SK-N-MC (cell line): ENCODE data around the gene CELSR2.

Experiments
- EZH2 ChIP-seq: fragments of 200-600 bp; sonication (generic); IDR thresholded peaks from one replicate; pipeline ENCODE4 v1.6.1; 2017; ENCODE audit warnings: antibody characterized with exemption
- FOXP2 ChIP-seq: optimal IDR thresholded peaks from 2 replicates; pipeline ENCODE3; 2011; ENCODE audit warnings: mild to moderate bottlenecking, moderate library complexity; ENCODE audit not compliant: insufficient read depth; ENCODE audit errors: extremely low read length, control extremely low read depth

- TF ChIP-seq EZH2 (no peak), FOXP2 (no peak)
These were observed 24.0 kb upstream of the CELSR2 start for GRCh38 chr1:109225308-109225707.
